Upper lobe of left lung (tissue), 4 donors: ENCODE measurements around the gene ANHX.

Experiments used
- POLR2A ChIP-seq, 4 donors: fragments of 450-650 bp; IDR thresholded peaks; one replicate each; pipeline ENCODE4 v1.5.1; 2016 to 2017; ENCODE audit warnings: antibody characterized with exemption in 4 of 4, mild to moderate bottlenecking in 2 of 4
- POLR2AphosphoS5 ChIP-seq, 2 donors: sonication (generic); formaldehyde crosslinking; IDR thresholded peaks; one replicate each; pipeline ENCODE4 v1.5.1; 2017; ENCODE audit warnings: antibody characterized with exemption in 2 of 2
- TF ChIP-seq, protein P1 (sequence below), 6 experiments: fragments of 450-650 bp in 4 of 6; fragments of 200-600 bp in 2 of 6; sonication (generic) in 2 of 6; IDR thresholded peaks; one replicate each; pipeline ENCODE4 v1.5.1; 2016 to 2019; ENCODE audit warnings: antibody characterized with exemption in 6 of 6

DNA sequence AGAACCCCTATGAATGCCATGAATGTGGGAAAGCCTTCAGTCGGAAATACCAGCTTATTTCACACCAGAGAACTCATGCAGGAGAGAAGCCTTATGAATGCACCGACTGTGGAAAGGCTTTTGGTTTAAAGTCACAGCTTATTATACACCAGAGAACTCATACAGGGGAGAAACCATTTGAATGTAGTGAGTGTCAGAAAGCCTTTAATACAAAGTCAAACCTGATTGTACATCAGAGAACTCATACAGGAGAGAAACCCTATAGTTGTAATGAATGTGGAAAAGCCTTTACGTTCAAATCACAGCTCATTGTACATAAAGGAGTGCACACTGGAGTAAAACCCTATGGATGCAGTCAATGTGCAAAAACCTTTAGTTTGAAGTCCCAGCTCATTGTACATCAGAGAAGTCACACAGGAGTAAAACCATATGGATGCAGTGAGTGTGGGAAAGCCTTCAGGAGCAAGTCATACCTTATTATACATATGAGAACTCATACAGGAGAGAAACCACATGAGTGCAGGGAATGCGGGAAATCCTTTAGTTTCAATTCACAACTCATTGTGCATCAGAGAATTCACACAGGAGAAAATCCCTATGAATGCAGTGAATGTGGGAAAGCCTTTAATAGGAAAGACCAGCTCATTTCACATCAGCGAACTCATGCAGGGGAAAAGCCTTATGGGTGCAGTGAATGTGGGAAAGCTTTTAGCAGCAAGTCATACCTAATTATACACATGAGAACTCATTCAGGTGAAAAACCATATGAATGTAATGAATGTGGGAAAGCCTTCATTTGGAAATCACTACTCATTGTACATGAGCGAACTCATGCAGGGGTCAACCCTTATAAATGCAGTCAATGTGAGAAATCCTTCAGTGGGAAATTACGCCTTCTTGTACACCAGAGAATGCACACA is 32.1 kb downstream of the ANHX start:
- TF ChIP-seq, protein P1, sequence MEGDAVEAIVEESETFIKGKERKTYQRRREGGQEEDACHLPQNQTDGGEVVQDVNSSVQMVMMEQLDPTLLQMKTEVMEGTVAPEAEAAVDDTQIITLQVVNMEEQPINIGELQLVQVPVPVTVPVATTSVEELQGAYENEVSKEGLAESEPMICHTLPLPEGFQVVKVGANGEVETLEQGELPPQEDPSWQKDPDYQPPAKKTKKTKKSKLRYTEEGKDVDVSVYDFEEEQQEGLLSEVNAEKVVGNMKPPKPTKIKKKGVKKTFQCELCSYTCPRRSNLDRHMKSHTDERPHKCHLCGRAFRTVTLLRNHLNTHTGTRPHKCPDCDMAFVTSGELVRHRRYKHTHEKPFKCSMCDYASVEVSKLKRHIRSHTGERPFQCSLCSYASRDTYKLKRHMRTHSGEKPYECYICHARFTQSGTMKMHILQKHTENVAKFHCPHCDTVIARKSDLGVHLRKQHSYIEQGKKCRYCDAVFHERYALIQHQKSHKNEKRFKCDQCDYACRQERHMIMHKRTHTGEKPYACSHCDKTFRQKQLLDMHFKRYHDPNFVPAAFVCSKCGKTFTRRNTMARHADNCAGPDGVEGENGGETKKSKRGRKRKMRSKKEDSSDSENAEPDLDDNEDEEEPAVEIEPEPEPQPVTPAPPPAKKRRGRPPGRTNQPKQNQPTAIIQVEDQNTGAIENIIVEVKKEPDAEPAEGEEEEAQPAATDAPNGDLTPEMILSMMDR (IDR thresholded peaks at IDR 0.05), result no peak
- TF ChIP-seq POLR2A (IDR thresholded peaks at IDR 0.05), result no peak
- no peak for TF ChIP-seq POLR2AphosphoS5 (IDR thresholded peaks at IDR 0.05)
